HCT116 (cell line): Measurements from ENCODE around the gene ELL2.

Experiments used
- CTCF ChIP-seq, 3 experiments: fragments of 200-600 bp in 1 of 3; sonication (generic) in 1 of 3; IDR thresholded peaks in 2 of 3; conservative IDR thresholded peaks in 1 of 3; 2 replicates each; pipeline ENCODE4 v1.5.1; 2012 to 2017; ENCODE audit warnings: low read depth in 2 of 3, low read length in 2 of 3, antibody characterized with exemption in 1 of 3, borderline replicate concordance in 1 of 3, control low read depth in 1 of 3, mild to moderate bottlenecking in 1 of 3, mixed read lengths in 1 of 3, mixed run types in 1 of 3, moderate library complexity in 1 of 3; ENCODE audit not compliant: insufficient read depth in 1 of 3
- POLR2A ChIP-seq: IDR thresholded peaks from 2 replicates; pipeline ENCODE4 v1.7.0; 2011; ENCODE audit warnings: borderline replicate concordance; ENCODE audit not compliant: insufficient read depth, insufficient read length; ENCODE audit errors: extremely low read depth

GRCh38 chr5:95988877-95989276 is 27.2 kb upstream of the ELL2 start:
- TF ChIP-seq CTCF (IDR thresholded peaks at IDR 0.05 in 2 of 3, conservative IDR thresholded peaks at IDR 0.05 in 1 of 3; ENCODE audit: borderline replicate concordance in 1 of 3, insufficient read depth in 1 of 3, low read depth in 2 of 3, low read length in 2 of 3) (no peak), POLR2A (no peak)
